ENCODE measurements around the gene DENND4A.
"Not testable (repeated sequence)": the region's sequence is repeated elsewhere in the genome, so short reads cannot be mapped to it uniquely, and the experiment has no call there.

Gene DENND4A

GRCh38 chr15:65787260-65787659, 4.8 kb downstream of the DENND4A start:
- DNase-seq: no peak

GRCh38 chr15:65785151-65785550, 6.9 kb downstream of the DENND4A start:
- DNase-seq: no peak

GRCh38 chr15:65783872-65784271, 8.2 kb downstream of the DENND4A start:
- no peak for DNase-seq

GRCh38 chr15:65782096-65782495, 10.0 kb downstream of the DENND4A start:
- DNase-seq: no peak

GRCh38 chr15:65778701-65779100, 13.4 kb downstream of the DENND4A start:
- DNase-seq: not testable (repeated sequence)

GRCh38 chr15:65778269-65778668, 13.8 kb downstream of the DENND4A start:
- no peak for DNase-seq

GRCh38 chr15:65777843-65778242, 14.2 kb downstream of the DENND4A start:
- no peak for DNase-seq

- no peak for DNase-seq
Observed at GRCh38 chr15:65777053-65777452, 15.0 kb downstream of the DENND4A start.

- no peak for DNase-seq
Observed at GRCh38 chr15:65773386-65774111, 18.5 kb downstream of the DENND4A start.

- no peak for DNase-seq
Observed at GRCh38 chr15:65772930-65773329, 19.2 kb downstream of the DENND4A start.

GRCh38 chr15:65771870-65772269, 20.2 kb downstream of the DENND4A start:
- no peak for DNase-seq

- DNase-seq: no peak
Observed at GRCh38 chr15:65769482-65769881, 22.6 kb downstream of the DENND4A start.

GRCh38 chr15:65767895-65768294, 24.2 kb downstream of the DENND4A start:
- DNase-seq: no peak

- no peak for DNase-seq
Observed at GRCh38 chr15:65767264-65767595, 24.9 kb downstream of the DENND4A start.

- DNase-seq: no peak
Observed at GRCh38 chr15:65766422-65767263, 25.4 kb downstream of the DENND4A start.

GRCh38 chr15:65765106-65765505, 27.0 kb downstream of the DENND4A start:
- DNase-seq: no peak

GRCh38 chr15:65762914-65763787, 28.9 kb downstream of the DENND4A start:
- no peak for DNase-seq

- DNase-seq: no peak
Observed at GRCh38 chr15:65762399-65762798, 29.7 kb downstream of the DENND4A start.

- DNase-seq: no peak
Observed at GRCh38 chr15:65761210-65761926, 30.7 kb downstream of the DENND4A start.

- DNase-seq: no peak
Observed at GRCh38 chr15:65759441-65759840, 32.7 kb downstream of the DENND4A start.

- DNase-seq: no peak
Observed at GRCh38 chr15:65758242-65758641, 33.9 kb downstream of the DENND4A start.

GRCh38 chr15:65757256-65757655, 34.8 kb downstream of the DENND4A start:
- no peak for DNase-seq
